HL-60 (cell line): ENCODE results near the gene RBMS3.

Experiments used
- DNase-seq, 2 experiments: peaks; one replicate each; pipeline ENCODE4 v3.0.0-alpha.2; 2010 to 2020; ENCODE audit warnings: low read depth in 1 of 2, low spot score in 1 of 2
- H3K27ac ChIP-seq: fragments of 250-450 bp; sonication (Bioruptor Pico); replicated peaks from 2 replicates; pipeline ENCODE4 v1.5.1; 2020; ENCODE audit warnings: mild to moderate bottlenecking, moderate library complexity
- H3K27me3 ChIP-seq: fragments of 250-450 bp; sonication (Bioruptor Pico); 2 replicates; pipeline ENCODE4 v1.5.1; 2021; ENCODE audit warnings: mild to moderate bottlenecking, moderate library complexity; ENCODE audit not compliant: insufficient read depth, poor library complexity, severe bottlenecking
- H3K4me3 ChIP-seq: replicated peaks from 2 replicates; pipeline ENCODE4 v1.5.1; 2011; ENCODE audit warnings: mild to moderate bottlenecking, control low read depth, low read length; ENCODE audit not compliant: insufficient read depth
- CTCF ChIP-seq: IDR thresholded peaks from one replicate; pipeline ENCODE4 v1.5.1; 2011; ENCODE audit warnings: low read length, control low read depth, inconsistent platforms; ENCODE audit not compliant: insufficient read depth
- GABPA ChIP-seq: IDR thresholded peaks from 2 replicates; pipeline ENCODE4 v1.6.1; 2012; ENCODE audit warnings: low read depth
- POLR2AphosphoS5 ChIP-seq: IDR thresholded peaks from 2 replicates; pipeline ENCODE4 v1.6.1; 2012; ENCODE audit warnings: low read depth
- REST ChIP-seq: IDR thresholded peaks from 2 replicates; pipeline ENCODE4 v1.6.1; 2012; ENCODE audit warnings: low read depth; ENCODE audit not compliant: insufficient replicate concordance
- SPI1 ChIP-seq: IDR thresholded peaks from 2 replicates; pipeline ENCODE4 v1.6.1; 2012; ENCODE audit warnings: low read depth, mild to moderate bottlenecking, borderline replicate concordance

The RBMS3 gene

GRCh38 chr3:29242296-29242695 is 38.6 kb upstream of the RBMS3 start:
- H3K27me3 ChIP-seq = peaks cover 2% of the 10 kb centered on the region
- no peak for DNase-seq
- TF ChIP-seq CTCF (no peak), SPI1 (no peak), GABPA (no peak), POLR2AphosphoS5 (no peak), REST (no peak)
- no peak overlapping the region for H3K27ac ChIP-seq
- H3K4me3 ChIP-seq = no peak overlapping the region

- Histone ChIP-seq H3K27me3 (peaks cover 2% of the 10 kb centered on the region), H3K4me3 (no peak overlapping the region), H3K27ac (no peak overlapping the region)
- TF ChIP-seq POLR2AphosphoS5 (no peak), REST (no peak), GABPA (no peak), CTCF (no peak), SPI1 (no peak)
- no peak for DNase-seq
Measured at GRCh38 chr3:29245441-29245840, 35.4 kb upstream of the RBMS3 start.

- DNase-seq = no peak
- TF ChIP-seq GABPA (no peak), CTCF (no peak), SPI1 (no peak), REST (no peak), POLR2AphosphoS5 (no peak)
- Histone ChIP-seq H3K27ac (no peak overlapping the region), H3K27me3 (peaks cover 2% of the 10 kb centered on the region), H3K4me3 (no peak overlapping the region)
Measured at GRCh38 chr3:29247088-29247745, 33.7 kb upstream of the RBMS3 start.
